Astrocyte (in vitro differentiated cells and primary cell): ENCODE data around the gene NAALADL2. TPM values are rescaled to one million over a fixed set of nuclear protein-coding genes. Genes with fewer than 3 reads are reported as not detected.

Source experiments
- DNase-seq: peaks from one replicate; pipeline ENCODE4 v3.0.0-alpha.2; 2010; ENCODE audit warnings: low read depth
- FAIRE-seq: peaks from 2 replicates; lab custom pipeline; 2011; peaks lifted over from hg19 to GRCh38; lab: Jason Lieb, UNC
- H2AFZ ChIP-seq: 2 replicates; pipeline ENCODE4 v1.6.0; 2012; ENCODE audit warnings: low read depth, low read length, inconsistent platforms
- H3K27ac ChIP-seq: 2 replicates; pipeline ENCODE4 v1.5.1; 2011; ENCODE audit warnings: low read depth, low read length, inconsistent platforms
- H3K27me3 ChIP-seq: 2 replicates; pipeline ENCODE4 v1.6.0; 2011; ENCODE audit warnings: low read length, inconsistent platforms; ENCODE audit not compliant: insufficient read depth
- H3K36me3 ChIP-seq: 2 replicates; pipeline ENCODE4 v1.5.1; 2011; ENCODE audit warnings: low read length, inconsistent platforms; ENCODE audit not compliant: insufficient read depth
- H3K4me1 ChIP-seq: 2 replicates; pipeline ENCODE4 v1.5.1; 2011; ENCODE audit warnings: low read length, inconsistent platforms; ENCODE audit not compliant: insufficient read depth
- H3K4me2 ChIP-seq: 2 replicates; pipeline ENCODE4 v1.6.0; 2012; ENCODE audit warnings: low read length, inconsistent platforms
- H3K4me3 ChIP-seq: 2 replicates; pipeline ENCODE4 v1.5.1; 2011; ENCODE audit warnings: low read depth, mild to moderate bottlenecking, low read length, inconsistent platforms; ENCODE audit not compliant: insufficient read depth
- H3K79me2 ChIP-seq: 2 replicates; pipeline ENCODE4 v1.6.0; 2012; ENCODE audit warnings: mild to moderate bottlenecking, low read length, inconsistent platforms; ENCODE audit not compliant: insufficient read depth
- H3K9ac ChIP-seq: 2 replicates; pipeline ENCODE4 v1.6.0; 2012; ENCODE audit warnings: mild to moderate bottlenecking, low read length, inconsistent platforms
- H3K9me3 ChIP-seq: 2 replicates; pipeline ENCODE4 v1.5.1; 2012; ENCODE audit warnings: low read depth, mild to moderate bottlenecking, low read length, inconsistent platforms; ENCODE audit not compliant: insufficient read depth
- H4K20me1 ChIP-seq: 2 replicates; pipeline ENCODE4 v1.6.0; 2012; ENCODE audit warnings: low read length, inconsistent platforms; ENCODE audit not compliant: insufficient read depth
- H3K27ac Mint-ChIP-seq: one replicate; pipeline ENCODE4 v1.8.0; 2021; ENCODE audit warnings: mild to moderate bottlenecking, mixed read lengths; ENCODE audit not compliant: unreplicated experiment
- H3K27me3 Mint-ChIP-seq: one replicate; pipeline ENCODE4 v1.8.0; 2021; ENCODE audit warnings: low read depth, mixed read lengths; ENCODE audit not compliant: unreplicated experiment
- H3K36me3 Mint-ChIP-seq: one replicate; pipeline ENCODE4 v1.8.0; 2021; ENCODE audit warnings: low read depth, mixed read lengths; ENCODE audit not compliant: unreplicated experiment
- H3K4me1 Mint-ChIP-seq: one replicate; pipeline ENCODE4 v1.8.0; 2021; ENCODE audit warnings: low read depth, mixed read lengths; ENCODE audit not compliant: unreplicated experiment
- H3K4me3 Mint-ChIP-seq: one replicate; pipeline ENCODE4 v1.8.0; 2021; ENCODE audit warnings: mild to moderate bottlenecking, moderate library complexity, mixed read lengths; ENCODE audit not compliant: unreplicated experiment
- H3K9me3 Mint-ChIP-seq: one replicate; pipeline ENCODE4 v1.8.0; 2021; ENCODE audit warnings: mild to moderate bottlenecking, mixed read lengths; ENCODE audit not compliant: unreplicated experiment
- EZH2 ChIP-seq: IDR thresholded peaks from 2 replicates; pipeline ENCODE4 v1.6.1; 2012; ENCODE audit warnings: mild to moderate bottlenecking, low read length, inconsistent platforms; ENCODE audit not compliant: insufficient read depth
- total RNA-seq: library from RNA; stranded (reverse); gene quantifications from 2 replicates; pipeline ENCODE4 v1.2.1, GENCODE V29; 2021
- TF ChIP-seq, protein P1 (sequence below): IDR thresholded peaks from 2 replicates; pipeline ENCODE4 v1.5.1; 2011; ENCODE audit warnings: low read depth, mild to moderate bottlenecking, inconsistent platforms, low read length, moderate library complexity; ENCODE audit not compliant: insufficient read depth

Gene NAALADL2
- total RNA-seq, 1 donor from 2014 or later, result 2.7 TPM

GRCh38 chr3:175118382-175118941 lies 259.3 kb downstream of the NAALADL2 start:
- Histone ChIP-seq H3K4me1 (no peaks in the 10 kb centered on the region), H3K4me3 (no peak overlapping the region), H3K36me3 (no peaks in the 10 kb centered on the region), H3K4me2 (no peak overlapping the region), H4K20me1 (no peaks in the 10 kb centered on the region), H3K9me3 (no peaks in the 10 kb centered on the region), H3K27ac (no peak overlapping the region), H2AFZ (no peak overlapping the region), H3K79me2 (no peaks in the 10 kb centered on the region), H3K27me3 (no peaks in the 10 kb centered on the region), H3K9ac (no peak overlapping the region)
- Mint-ChIP-seq H3K4me1 (no peaks in the 10 kb centered on the region), H3K36me3 (no peaks in the 10 kb centered on the region), H3K27ac (no peak overlapping the region), H3K9me3 (peaks cover 2% of the 10 kb centered on the region), H3K27me3 (no peaks in the 10 kb centered on the region), H3K4me3 (no peak overlapping the region)
- TF ChIP-seq EZH2, result no peak
- TF ChIP-seq, protein P1, sequence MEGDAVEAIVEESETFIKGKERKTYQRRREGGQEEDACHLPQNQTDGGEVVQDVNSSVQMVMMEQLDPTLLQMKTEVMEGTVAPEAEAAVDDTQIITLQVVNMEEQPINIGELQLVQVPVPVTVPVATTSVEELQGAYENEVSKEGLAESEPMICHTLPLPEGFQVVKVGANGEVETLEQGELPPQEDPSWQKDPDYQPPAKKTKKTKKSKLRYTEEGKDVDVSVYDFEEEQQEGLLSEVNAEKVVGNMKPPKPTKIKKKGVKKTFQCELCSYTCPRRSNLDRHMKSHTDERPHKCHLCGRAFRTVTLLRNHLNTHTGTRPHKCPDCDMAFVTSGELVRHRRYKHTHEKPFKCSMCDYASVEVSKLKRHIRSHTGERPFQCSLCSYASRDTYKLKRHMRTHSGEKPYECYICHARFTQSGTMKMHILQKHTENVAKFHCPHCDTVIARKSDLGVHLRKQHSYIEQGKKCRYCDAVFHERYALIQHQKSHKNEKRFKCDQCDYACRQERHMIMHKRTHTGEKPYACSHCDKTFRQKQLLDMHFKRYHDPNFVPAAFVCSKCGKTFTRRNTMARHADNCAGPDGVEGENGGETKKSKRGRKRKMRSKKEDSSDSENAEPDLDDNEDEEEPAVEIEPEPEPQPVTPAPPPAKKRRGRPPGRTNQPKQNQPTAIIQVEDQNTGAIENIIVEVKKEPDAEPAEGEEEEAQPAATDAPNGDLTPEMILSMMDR, result no peak
- FAIRE-seq (no peak), DNase-seq (no peak)

- H3K79me2 ChIP-seq, result no peaks in the 10 kb centered on the region
- H3K9me3 Mint-ChIP-seq, result peaks cover 2% of the 10 kb centered on the region
- H3K27ac Mint-ChIP-seq, result no peak overlapping the region
- no peaks in the 10 kb centered on the region for H3K27me3 ChIP-seq
- no peak overlapping the region for H3K4me2 ChIP-seq
- TF ChIP-seq, protein P1, result peak; percentile 16
- TF ChIP-seq EZH2, result no peak
- H3K4me3 Mint-ChIP-seq, result no peak overlapping the region
- no peaks in the 10 kb centered on the region for H3K36me3 ChIP-seq
- no peaks in the 10 kb centered on the region for H3K4me1 Mint-ChIP-seq
- H3K9me3 ChIP-seq, result peaks cover 5% of the 10 kb centered on the region
- no peaks in the 10 kb centered on the region for H3K27me3 Mint-ChIP-seq
- H2AFZ ChIP-seq, result no peak overlapping the region
- FAIRE-seq (no peak), DNase-seq (no peak)
- H3K36me3 Mint-ChIP-seq, result no peaks in the 10 kb centered on the region
- no peaks in the 10 kb centered on the region for H3K4me1 ChIP-seq
- H4K20me1 ChIP-seq, result no peaks in the 10 kb centered on the region
- no peak overlapping the region for H3K27ac ChIP-seq
- H3K4me3 ChIP-seq, result no peak overlapping the region
- no peak overlapping the region for H3K9ac ChIP-seq
Measured at GRCh38 chr3:175121225-175121624, 262.1 kb downstream of the NAALADL2 start.

GRCh38 chr3:175127075-175127662 lies 268.0 kb downstream of the NAALADL2 start:
- Histone ChIP-seq H3K9ac (no peak overlapping the region), H3K4me1 (no peaks in the 10 kb centered on the region), H3K36me3 (no peaks in the 10 kb centered on the region), H3K27me3 (no peaks in the 10 kb centered on the region), H3K9me3 (peaks cover 5% of the 10 kb centered on the region), H3K4me3 (no peak overlapping the region), H4K20me1 (no peaks in the 10 kb centered on the region), H3K27ac (no peak overlapping the region), H3K4me2 (no peak overlapping the region), H2AFZ (no peak overlapping the region), H3K79me2 (no peaks in the 10 kb centered on the region)
- FAIRE-seq, result no peak
- no peak for TF ChIP-seq EZH2
- TF ChIP-seq, protein P1, result no peak
- Mint-ChIP-seq H3K27ac (no peak overlapping the region), H3K36me3 (no peaks in the 10 kb centered on the region), H3K27me3 (no peaks in the 10 kb centered on the region), H3K4me1 (no peaks in the 10 kb centered on the region), H3K9me3 (peaks cover 2% of the 10 kb centered on the region), H3K4me3 (no peak overlapping the region)
- DNase-seq, result no peak
